Tibial artery (tissue), 4 donors: ENCODE measurements around the gene PPIA.

Source experiments
- DNase-seq, 2 donors: peaks; one replicate each; pipeline ENCODE4 v3.0.0-alpha.2; 2019
- H3K27ac ChIP-seq, 2 donors: fragments of 200-600 bp; sonication (generic) in 1 of 2; 1 replicate in 1 of 2; 2 replicates in 1 of 2; pipeline ENCODE4 v1.5.1; 2018 to 2019; ENCODE audit warnings: mild to moderate bottlenecking in 1 of 2
- H3K27me3 ChIP-seq, 2 donors: fragments of 200-600 bp; sonication (generic) in 1 of 2; one replicate each; pipeline versions ENCODE4 v1.5.1 to v1.6.0; 2016 to 2019
- H3K36me3 ChIP-seq, 3 donors: fragments of 200-600 bp; sonication (generic) in 2 of 3; one replicate each; pipeline ENCODE4 v1.5.1; 2016 to 2019; ENCODE audit warnings: mild to moderate bottlenecking in 2 of 3
- H3K4me1 ChIP-seq, 4 donors: fragments of 200-600 bp; sonication (generic) in 2 of 4; 1 replicate in 3 of 4; 2 replicates in 1 of 4; pipeline ENCODE4 v1.5.1; 2016 to 2019
- H3K4me3 ChIP-seq, 2 donors: fragments of 200-600 bp; sonication (generic) in 1 of 2; 1 replicate in 1 of 2; 2 replicates in 1 of 2; pipeline ENCODE4 v1.5.1; 2018 to 2019; ENCODE audit warnings: mild to moderate bottlenecking in 2 of 2
- H3K9me3 ChIP-seq, 3 donors: fragments of 200-600 bp; sonication (generic) in 1 of 3; one replicate each; pipeline ENCODE4 v1.5.1; 2016 to 2019
- intact Hi-C: fragments of 100-400 bp; cut with DNase I; formaldehyde crosslinking; loops from one replicate; pipeline ENCODE4 v1.15.0; 2023; ENCODE audit warnings: low total_unique reads
- TF ChIP-seq, protein P1 (sequence below), 2 experiments: fragments of 200-600 bp in 1 of 2; fragments of 450-650 bp in 1 of 2; IDR thresholded peaks; one replicate each; pipeline ENCODE4 v1.5.1; 2017 to 2019; ENCODE audit warnings: antibody characterized with exemption in 2 of 2, mild to moderate bottlenecking in 1 of 2, moderate library complexity in 1 of 2

PPIA gene

DNA sequence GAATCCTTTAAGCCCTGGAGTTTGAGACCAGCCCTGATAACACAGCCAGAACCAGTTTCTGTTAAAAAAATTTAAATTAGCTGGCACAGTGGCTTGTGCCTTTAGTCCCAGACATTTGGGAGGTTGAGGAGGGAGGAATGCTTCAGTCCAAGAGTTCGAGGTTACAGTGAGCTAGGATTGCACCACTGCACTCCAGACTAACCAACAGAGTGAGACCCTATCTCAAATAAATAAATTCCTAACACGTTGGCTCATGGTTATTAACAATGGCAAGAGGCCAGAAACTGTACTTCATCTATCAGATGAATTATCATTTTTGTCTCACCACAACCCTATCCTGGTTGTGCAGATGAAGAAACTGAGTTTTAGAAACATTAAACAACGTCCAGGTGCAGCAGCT lies 2.1 kb upstream of the PPIA start:
- intact Hi-C loops: no loop called here
- Histone ChIP-seq H3K4me3 (no peak overlapping the region), H3K27me3 (no peaks in the 10 kb centered on the region), H3K4me1 (peaks cover 0 to 29% (median 17%) of the 10 kb centered on the region in 4 donors), H3K27ac (peak overlapping the region in 1 of 2 donors; percentile 7), H3K9me3 (no peaks in the 10 kb centered on the region), H3K36me3 (peaks cover 0 to under 1% (median under 1%) of the 10 kb centered on the region in 3 donors)
- TF ChIP-seq, protein P1, sequence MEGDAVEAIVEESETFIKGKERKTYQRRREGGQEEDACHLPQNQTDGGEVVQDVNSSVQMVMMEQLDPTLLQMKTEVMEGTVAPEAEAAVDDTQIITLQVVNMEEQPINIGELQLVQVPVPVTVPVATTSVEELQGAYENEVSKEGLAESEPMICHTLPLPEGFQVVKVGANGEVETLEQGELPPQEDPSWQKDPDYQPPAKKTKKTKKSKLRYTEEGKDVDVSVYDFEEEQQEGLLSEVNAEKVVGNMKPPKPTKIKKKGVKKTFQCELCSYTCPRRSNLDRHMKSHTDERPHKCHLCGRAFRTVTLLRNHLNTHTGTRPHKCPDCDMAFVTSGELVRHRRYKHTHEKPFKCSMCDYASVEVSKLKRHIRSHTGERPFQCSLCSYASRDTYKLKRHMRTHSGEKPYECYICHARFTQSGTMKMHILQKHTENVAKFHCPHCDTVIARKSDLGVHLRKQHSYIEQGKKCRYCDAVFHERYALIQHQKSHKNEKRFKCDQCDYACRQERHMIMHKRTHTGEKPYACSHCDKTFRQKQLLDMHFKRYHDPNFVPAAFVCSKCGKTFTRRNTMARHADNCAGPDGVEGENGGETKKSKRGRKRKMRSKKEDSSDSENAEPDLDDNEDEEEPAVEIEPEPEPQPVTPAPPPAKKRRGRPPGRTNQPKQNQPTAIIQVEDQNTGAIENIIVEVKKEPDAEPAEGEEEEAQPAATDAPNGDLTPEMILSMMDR (IDR thresholded peaks at IDR 0.05): no peak
- DNase-seq: no peak

DNA sequence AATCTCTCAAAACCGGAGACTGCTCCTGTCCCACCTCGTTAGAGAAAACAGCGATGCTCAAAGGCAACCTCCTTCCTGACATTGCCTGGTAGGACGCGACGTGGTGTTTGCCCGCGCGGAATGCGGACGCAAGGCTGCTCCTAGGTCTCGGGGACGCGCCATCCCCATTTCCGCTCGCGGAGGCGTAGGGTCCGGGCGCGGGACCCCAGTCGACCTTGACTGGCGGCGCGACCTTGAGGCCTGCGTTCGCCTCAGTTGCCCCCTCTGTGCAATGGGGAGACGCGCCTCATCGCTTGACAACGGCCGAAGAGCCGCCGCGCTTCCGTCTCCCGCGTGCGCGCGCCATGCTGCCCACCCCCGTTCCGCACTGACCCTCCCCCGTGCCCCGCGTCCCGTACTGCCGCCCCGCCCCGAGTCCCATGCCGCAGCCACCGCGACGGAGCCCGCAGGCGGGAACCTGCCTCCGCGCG lies 412 bp upstream of the PPIA start:
- TF ChIP-seq, protein P1 (IDR thresholded peaks at IDR 0.05): no peak
- DNase-seq: no peak
- intact Hi-C loops: loop anchor here (1.0 to 2.0 kb wide), 2 partner anchors 48 to 51 kb away; partner anchors contain the start of gene ZMIZ2
- Histone ChIP-seq H3K27me3 (no peaks in the 10 kb centered on the region), H3K36me3 (peaks cover 16 to 18% (median 17%) of the 10 kb centered on the region in 3 donors), H3K4me3 (peak overlapping the region; percentile 72 to 88), H3K4me1 (peaks cover 0 to 38% (median 22%) of the 10 kb centered on the region in 4 donors), H3K27ac (peak overlapping the region; percentile 94 to 98), H3K9me3 (no peaks in the 10 kb centered on the region)

GRCh38 chr7:44797329-44798258 lies 1.1 kb downstream of the PPIA start:
- peaks cover 0 to 28% (median 21%) of the 10 kb centered on the region in 4 donors for H3K4me1 ChIP-seq
- intact Hi-C loops: loop anchor here (2.0 kb wide), 1 partner anchor 49 kb away; no protein-coding TSS in a partner anchor

GRCh38 chr7:44798649-44799305 lies 2.3 kb downstream of the PPIA start:
- intact Hi-C loops: no loop called here
- H3K27ac ChIP-seq: peak overlapping the region in 1 of 2 donors; percentile 98
- no peaks in the 10 kb centered on the region for H3K27me3 ChIP-seq
- peak overlapping the region; percentile 72 to 88 for H3K4me3 ChIP-seq
- H3K4me1 ChIP-seq: peaks cover 0 to 28% (median 21%) of the 10 kb centered on the region in 4 donors
- TF ChIP-seq, protein P1 (IDR thresholded peaks at IDR 0.05): no peak
- DNase-seq: no peak
- peaks cover 42 to 45% (median 43%) of the 10 kb centered on the region in 3 donors for H3K36me3 ChIP-seq
- no peaks in the 10 kb centered on the region for H3K9me3 ChIP-seq

More at GRCh38 chr7:44797329-44798258, 1.1 kb downstream of the PPIA start:
- H3K27me3 ChIP-seq: no peaks in the 10 kb centered on the region
- TF ChIP-seq, protein P1 (IDR thresholded peaks at IDR 0.05): peak; percentile 21 to 23
- H3K4me3 ChIP-seq: peak overlapping the region; percentile 72 to 88
- peak overlapping the region; percentile 94 to 98 for H3K27ac ChIP-seq
- H3K9me3 ChIP-seq: no peaks in the 10 kb centered on the region
- DNase-seq: peak; percentile 92 to 96
- peaks cover 30 to 33% (median 31%) of the 10 kb centered on the region in 3 donors for H3K36me3 ChIP-seq

DNA sequence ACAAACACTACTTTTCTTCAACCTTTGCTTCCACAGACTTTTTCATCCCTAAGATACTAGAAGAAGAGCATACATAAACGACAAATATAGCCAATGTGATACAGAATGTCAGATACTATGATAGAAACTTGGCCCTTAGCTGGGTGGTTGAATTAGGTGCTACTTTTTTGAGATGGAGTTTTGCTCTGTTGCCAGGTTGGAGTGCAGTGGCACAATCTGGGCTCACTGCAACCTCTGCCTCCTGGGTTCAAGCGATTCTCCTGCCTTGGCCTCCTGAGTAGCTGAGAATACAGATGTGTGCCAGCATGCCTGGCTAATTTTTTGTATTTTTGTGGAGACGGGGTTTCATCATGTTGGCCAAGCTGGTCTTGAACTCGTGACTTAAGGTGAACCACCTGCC lies 3.5 kb downstream of the PPIA start:
- Histone ChIP-seq H3K27ac (no peak overlapping the region), H3K36me3 (peaks cover 50 to 56% (median 55%) of the 10 kb centered on the region in 3 donors), H3K4me1 (peaks cover 0 to 28% (median 21%) of the 10 kb centered on the region in 4 donors), H3K4me3 (no peak overlapping the region), H3K9me3 (no peaks in the 10 kb centered on the region), H3K27me3 (no peaks in the 10 kb centered on the region)
- intact Hi-C loops: no loop called here
- no peak for DNase-seq
- TF ChIP-seq, protein P1 (IDR thresholded peaks at IDR 0.05): no peak
